Stimulated activated naive B cell treated with anti-CD40 and anti-IgM and Interleukin-4, amounts not matched to agents 10 μg/mL and 1 μg/mL and 100 μg/mL, for 72 hours (primary cell): Measurements from ENCODE around the gene MCHR1.
A peak's percentile ranks its signal among the peaks of the same experiment; 100 is the strongest.
"Not testable (repeated sequence)": the region's sequence is repeated elsewhere in the genome, so short reads cannot be mapped to it uniquely, and the experiment has no call there.

Source experiments
- ATAC-seq, 2 donors: fragments of 150-1000 bp; cut with Tn5 transposase; replicated peaks; 2 replicates each; pipeline ENCODE4 v1.10.0; 2021; ENCODE audit warnings: moderate library complexity in 1 of 2
- DNase-seq: peaks from one replicate; pipeline ENCODE4 v3.0.0; 2021
- H3K27ac Mint-ChIP-seq: one replicate; pipeline ENCODE4 v1.8.0; 2022; ENCODE audit warnings: mild to moderate bottlenecking, mixed read lengths
- H3K27me3 Mint-ChIP-seq, 2 donors: one replicate each; pipeline ENCODE4 v1.8.0; 2022; ENCODE audit warnings: mixed read lengths in 2 of 2
- H3K36me3 Mint-ChIP-seq, 2 donors: one replicate each; pipeline ENCODE4 v1.8.0; 2022; ENCODE audit warnings: mixed read lengths in 2 of 2, mild to moderate bottlenecking in 1 of 2
- H3K4me1 Mint-ChIP-seq, 2 donors: one replicate each; pipeline ENCODE4 v1.8.0; 2022; ENCODE audit warnings: mixed read lengths in 2 of 2, mild to moderate bottlenecking in 1 of 2
- H3K4me3 Mint-ChIP-seq, 2 donors: one replicate each; pipeline ENCODE4 v1.8.0; 2022; ENCODE audit warnings: mild to moderate bottlenecking in 2 of 2, mixed read lengths in 2 of 2, moderate library complexity in 1 of 2
- H3K9me3 Mint-ChIP-seq, 2 donors: one replicate each; pipeline ENCODE4 v1.8.0; 2022; ENCODE audit warnings: mixed read lengths in 2 of 2, mild to moderate bottlenecking in 1 of 2

The MCHR1 gene

GRCh38 chr22:40648386-40648785 lies 30.9 kb upstream of the MCHR1 start:
- Mint-ChIP-seq H3K4me3 (no peak overlapping the region), H3K27me3 (no peaks in the 10 kb centered on the region), H3K4me1 (peaks cover 9 to 28% of the 10 kb centered on the region in 2 donors), H3K9me3 (no peaks in the 10 kb centered on the region), H3K27ac (no peak overlapping the region), H3K36me3 (no peaks in the 10 kb centered on the region)
- ATAC-seq: no peak
- no peak for DNase-seq

- no peak for DNase-seq
- H3K36me3 Mint-ChIP-seq: no peaks in the 10 kb centered on the region
- no peak for ATAC-seq
- no peaks in the 10 kb centered on the region for H3K9me3 Mint-ChIP-seq
- no peak overlapping the region for H3K27ac Mint-ChIP-seq
- peaks cover 15 to 24% of the 10 kb centered on the region in 2 donors for H3K4me1 Mint-ChIP-seq
- H3K27me3 Mint-ChIP-seq: no peaks in the 10 kb centered on the region
- H3K4me3 Mint-ChIP-seq: no peak overlapping the region
Observed at GRCh38 chr22:40651057-40651456, 28.2 kb upstream of the MCHR1 start.

- peak overlapping the region; percentile 92 for H3K27ac Mint-ChIP-seq
- H3K4me1 Mint-ChIP-seq: peaks cover 12 to 19% of the 10 kb centered on the region in 2 donors
- ATAC-seq: peak; percentile 88 to 94
- H3K4me3 Mint-ChIP-seq: peak overlapping the region; percentile 78 to 82
- DNase-seq: peak; percentile 57
- H3K36me3 Mint-ChIP-seq: no peaks in the 10 kb centered on the region
- no peaks in the 10 kb centered on the region for H3K9me3 Mint-ChIP-seq
- H3K27me3 Mint-ChIP-seq: no peaks in the 10 kb centered on the region
Observed at GRCh38 chr22:40651563-40652501, 27.5 kb upstream of the MCHR1 start.

GRCh38 chr22:40653361-40653760 lies 25.9 kb upstream of the MCHR1 start:
- Mint-ChIP-seq H3K4me1 (peaks cover 10 to 19% of the 10 kb centered on the region in 2 donors), H3K27ac (peak overlapping the region; percentile 28), H3K4me3 (no peak overlapping the region), H3K9me3 (no peaks in the 10 kb centered on the region), H3K27me3 (no peaks in the 10 kb centered on the region), H3K36me3 (no peaks in the 10 kb centered on the region)
- DNase-seq (no peak), ATAC-seq (no peak)

GRCh38 chr22:40654522-40655167 lies 24.6 kb upstream of the MCHR1 start:
- peaks cover 9 to 15% of the 10 kb centered on the region in 2 donors for H3K4me1 Mint-ChIP-seq
- no peak for DNase-seq
- no peak overlapping the region for H3K27ac Mint-ChIP-seq
- H3K27me3 Mint-ChIP-seq: no peaks in the 10 kb centered on the region
- H3K4me3 Mint-ChIP-seq: no peak overlapping the region
- no peaks in the 10 kb centered on the region for H3K36me3 Mint-ChIP-seq
- no peaks in the 10 kb centered on the region for H3K9me3 Mint-ChIP-seq
- ATAC-seq: no peak

GRCh38 chr22:40655941-40656340 lies 23.3 kb upstream of the MCHR1 start:
- H3K36me3 Mint-ChIP-seq, DNase-seq, ATAC-seq, H3K27me3 Mint-ChIP-seq, H3K27ac Mint-ChIP-seq, H3K9me3 Mint-ChIP-seq, H3K4me3 Mint-ChIP-seq: not testable (repeated sequence)
- H3K4me1 Mint-ChIP-seq: peaks cover 15 to 22% of the 10 kb centered on the region in 2 donors

- not testable (repeated sequence) for DNase-seq, H3K4me3 Mint-ChIP-seq, H3K27ac Mint-ChIP-seq, H3K9me3 Mint-ChIP-seq, H3K27me3 Mint-ChIP-seq, ATAC-seq, H3K36me3 Mint-ChIP-seq
- peaks cover 19 to 26% of the 10 kb centered on the region in 2 donors for H3K4me1 Mint-ChIP-seq
Observed at GRCh38 chr22:40656651-40657050, 22.6 kb upstream of the MCHR1 start.

GRCh38 chr22:40659166-40659565 lies 20.1 kb upstream of the MCHR1 start:
- DNase-seq: no peak
- no peak for ATAC-seq
- no peaks in the 10 kb centered on the region for H3K36me3 Mint-ChIP-seq

GRCh38 chr22:40660730-40661129 lies 18.6 kb upstream of the MCHR1 start:
- no peak overlapping the region for H3K4me3 Mint-ChIP-seq
- H3K36me3 Mint-ChIP-seq: no peaks in the 10 kb centered on the region
- ATAC-seq (peak; percentile 54 to 68), DNase-seq (no peak)
- no peak overlapping the region for H3K27ac Mint-ChIP-seq
- no peaks in the 10 kb centered on the region for H3K27me3 Mint-ChIP-seq
- peaks cover 11 to 14% of the 10 kb centered on the region in 2 donors for H3K4me1 Mint-ChIP-seq
- H3K9me3 Mint-ChIP-seq: no peaks in the 10 kb centered on the region

More at GRCh38 chr22:40659166-40659565, 20.1 kb upstream of the MCHR1 start:
- Mint-ChIP-seq H3K9me3 (no peaks in the 10 kb centered on the region), H3K4me3 (no peak overlapping the region), H3K27ac (no peak overlapping the region), H3K27me3 (no peaks in the 10 kb centered on the region), H3K4me1 (peaks cover 13 to 14% of the 10 kb centered on the region in 2 donors)

GRCh38 chr22:40661671-40662070 lies 17.6 kb upstream of the MCHR1 start:
- Mint-ChIP-seq H3K4me3 (no peak overlapping the region), H3K9me3 (no peaks in the 10 kb centered on the region), H3K4me1 (peaks cover 11 to 14% of the 10 kb centered on the region in 2 donors), H3K27me3 (no peaks in the 10 kb centered on the region), H3K36me3 (no peaks in the 10 kb centered on the region), H3K27ac (no peak overlapping the region)
- no peak for DNase-seq
- no peak for ATAC-seq

GRCh38 chr22:40665312-40665711 lies 14.0 kb upstream of the MCHR1 start:
- no peaks in the 10 kb centered on the region for H3K36me3 Mint-ChIP-seq
- H3K4me1 Mint-ChIP-seq: peaks cover 14 to 21% of the 10 kb centered on the region in 2 donors
- H3K27ac Mint-ChIP-seq: no peak overlapping the region
- H3K4me3 Mint-ChIP-seq: no peak overlapping the region
- peaks cover 4 to 6% of the 10 kb centered on the region in 2 donors for H3K27me3 Mint-ChIP-seq
- ATAC-seq (no peak), DNase-seq (no peak)
- H3K9me3 Mint-ChIP-seq: no peaks in the 10 kb centered on the region

- Mint-ChIP-seq H3K27ac (no peak overlapping the region), H3K4me1 (peaks cover 7 to 12% of the 10 kb centered on the region in 2 donors), H3K36me3 (no peaks in the 10 kb centered on the region), H3K9me3 (no peaks in the 10 kb centered on the region), H3K4me3 (no peak overlapping the region), H3K27me3 (peaks cover 4 to 6% of the 10 kb centered on the region in 2 donors)
- ATAC-seq (no peak), DNase-seq (no peak)
Observed at GRCh38 chr22:40666151-40666848, 13.0 kb upstream of the MCHR1 start.

- ATAC-seq: no peak
- no peak for DNase-seq
- Mint-ChIP-seq H3K27ac (no peak overlapping the region), H3K4me3 (no peak overlapping the region), H3K27me3 (peaks cover 4 to 6% of the 10 kb centered on the region in 2 donors), H3K9me3 (no peaks in the 10 kb centered on the region), H3K4me1 (peaks cover 6 to 9% of the 10 kb centered on the region in 2 donors), H3K36me3 (no peaks in the 10 kb centered on the region)
Observed at GRCh38 chr22:40668611-40669411, 10.5 kb upstream of the MCHR1 start.

- DNase-seq (no peak), ATAC-seq (no peak)
- Mint-ChIP-seq H3K4me3 (no peak overlapping the region), H3K9me3 (no peaks in the 10 kb centered on the region), H3K27ac (no peak overlapping the region), H3K27me3 (peaks cover 4 to 6% of the 10 kb centered on the region in 2 donors), H3K4me1 (peaks cover 6 to 9% of the 10 kb centered on the region in 2 donors), H3K36me3 (no peaks in the 10 kb centered on the region)
Observed at GRCh38 chr22:40670058-40670457, 9.2 kb upstream of the MCHR1 start.
